Gastrocnemius medialis (tissue), 4 donors: ENCODE results near the gene SHROOM4. TPM values are rescaled to one million over a fixed set of nuclear protein-coding genes. Genes with fewer than 3 reads are reported as not detected.
A peak's percentile ranks its signal among the peaks of the same experiment; 100 is the strongest.

ENCODE experiments used
- ATAC-seq, 2 donors: fragments of 150-250 bp; one replicate each; pipeline ENCODE4 v1.9.1; 2016
- DNase-seq, 2 donors: peaks; one replicate each; pipeline ENCODE4 v3.0.0-alpha.2; 2019
- H3K27ac ChIP-seq, 4 donors: fragments of 200-600 bp; sonication (generic); 1 replicate in 1 of 4; 2 replicates in 3 of 4; pipeline ENCODE4 v1.5.1; 2016 to 2018; ENCODE audit warnings: mild to moderate bottlenecking in 2 of 4, moderate library complexity in 1 of 4
- H3K27me3 ChIP-seq, 3 donors: fragments of 200-600 bp; sonication (generic) in 2 of 3; 1 replicate in 1 of 3; 2 replicates in 2 of 3; pipeline versions ENCODE4 v1.5.1 to v1.6.0; 2016 to 2019; ENCODE audit warnings: mild to moderate bottlenecking in 1 of 3, moderate library complexity in 1 of 3
- H3K36me3 ChIP-seq, 2 donors: fragments of 200-600 bp; sonication (generic) in 1 of 2; one replicate each; pipeline ENCODE4 v1.5.1; 2017 to 2018
- H3K4me1 ChIP-seq, 2 donors: fragments of 200-600 bp; sonication (generic) in 1 of 2; one replicate each; pipeline ENCODE4 v1.5.1; 2016 to 2017; ENCODE audit warnings: mild to moderate bottlenecking in 2 of 2
- H3K4me3 ChIP-seq, 4 donors: fragments of 200-600 bp; sonication (generic) in 3 of 4; 1 replicate in 1 of 4; 2 replicates in 3 of 4; pipeline ENCODE4 v1.5.1; 2016 to 2019; ENCODE audit warnings: mild to moderate bottlenecking in 2 of 4
- H3K9me3 ChIP-seq, 3 donors: fragments of 200-600 bp; sonication (generic) in 2 of 3; 1 replicate in 1 of 3; 2 replicates in 2 of 3; pipeline ENCODE4 v1.5.1; 2016 to 2019
- CTCF ChIP-seq, 5 experiments: fragments of 450-650 bp in 3 of 5; fragments of 200-600 bp in 2 of 5; sonication (generic) in 2 of 5; IDR thresholded peaks in 4 of 5; conservative IDR thresholded peaks in 1 of 5; 1 replicate in 4 of 5; 2 replicates in 1 of 5; pipeline ENCODE4 v1.5.1; 2016 to 2019; ENCODE audit warnings: antibody characterized with exemption in 5 of 5, mild to moderate bottlenecking in 3 of 5, moderate library complexity in 3 of 5
- POLR2A ChIP-seq, 2 donors: fragments of 450-650 bp; IDR thresholded peaks; one replicate each; pipeline ENCODE4 v1.6.1; 2017; ENCODE audit warnings: antibody characterized with exemption in 2 of 2, mild to moderate bottlenecking in 2 of 2, moderate library complexity in 2 of 2
- in situ Hi-C, 4 donors: fragments of 200-750 bp; cut with MboI; loops; one replicate each; pipeline versions ENCODE4 v1.15.0 to v1.8.0; 2017; ENCODE audit warnings: low sequenced_read_pairs in 4 of 4
- intact Hi-C: fragments of 100-400 bp; cut with DNase I; formaldehyde crosslinking; loops from one replicate; pipeline ENCODE4 v1.15.1; 2023; ENCODE audit warnings: low total_unique reads
- total RNA-seq, 4 donors: library from RNA; depleted of rRNA; stranded (reverse); fragments of >200 nt; gene quantifications; one replicate each; pipeline versions ENCODE4 v1.1.0 to v1.2.3, GENCODE V29; 2016

SHROOM4 gene
- total RNA-seq, 4 donors from 2014 or later, result 3.8 to 6.1 (median 4.5) TPM

- no peaks in the 10 kb centered on the region for H3K4me1 ChIP-seq
- peak overlapping the region in 3 of 4 donors; percentile 13 to 46 (median 28) for H3K4me3 ChIP-seq
- no peaks in the 10 kb centered on the region for H3K27me3 ChIP-seq
- TF ChIP-seq CTCF (IDR thresholded peaks at IDR 0.05 in 4 of 5, conservative IDR thresholded peaks at IDR 0.05 in 1 of 5), result no peak
- no peak for TF ChIP-seq POLR2A (IDR thresholded peaks at IDR 0.05)
- in situ Hi-C loops, result no loop called here
- H3K27ac ChIP-seq, result peak overlapping the region in 3 of 4 donors; percentile 38 to 45 (median 45)
- H3K9me3 ChIP-seq, result no peaks in the 10 kb centered on the region
- ATAC-seq (peak; percentile 21 to 30), DNase-seq (no peak)
- H3K36me3 ChIP-seq, result no peaks in the 10 kb centered on the region
- intact Hi-C loops, result no loop called here
Observed at GRCh38 chrX:50643525-50644137, 170.4 kb downstream of the SHROOM4 start.

- in situ Hi-C loops, result no loop called here
- intact Hi-C loops, result no loop called here
- H3K4me3 ChIP-seq, result peak overlapping the region in 1 of 4 donors; percentile 46
- no peak for TF ChIP-seq POLR2A (IDR thresholded peaks at IDR 0.05)
- no peaks in the 10 kb centered on the region for H3K9me3 ChIP-seq
- no peaks in the 10 kb centered on the region for H3K4me1 ChIP-seq
- no peaks in the 10 kb centered on the region for H3K36me3 ChIP-seq
- ATAC-seq (no peak), DNase-seq (peak in 1 of 2 donors; percentile 11)
- H3K27me3 ChIP-seq, result no peaks in the 10 kb centered on the region
- H3K27ac ChIP-seq, result no peak overlapping the region
Observed at GRCh38 chrX:50638123-50638522, 175.9 kb downstream of the SHROOM4 start.

- no peaks in the 10 kb centered on the region for H3K27me3 ChIP-seq
- TF ChIP-seq POLR2A (IDR thresholded peaks at IDR 0.05), result no peak
- TF ChIP-seq CTCF (IDR thresholded peaks at IDR 0.05 in 4 of 5, conservative IDR thresholded peaks at IDR 0.05 in 1 of 5), result no peak
- in situ Hi-C loops (no loop called here), intact Hi-C loops (no loop called here)
- H3K4me3 ChIP-seq, result no peak overlapping the region
- ATAC-seq, result no peak
- DNase-seq, result no peak
- H3K36me3 ChIP-seq, result no peaks in the 10 kb centered on the region
- H3K9me3 ChIP-seq, result no peaks in the 10 kb centered on the region
- H3K4me1 ChIP-seq, result no peaks in the 10 kb centered on the region
- H3K27ac ChIP-seq, result no peak overlapping the region
Observed at GRCh38 chrX:50635817-50636365, 178.1 kb downstream of the SHROOM4 start.

- no peak for DNase-seq
- in situ Hi-C loops, result no loop called here
- Histone ChIP-seq H3K36me3 (no peaks in the 10 kb centered on the region), H3K27ac (no peak overlapping the region), H3K4me3 (no peak overlapping the region), H3K9me3 (no peaks in the 10 kb centered on the region), H3K27me3 (no peaks in the 10 kb centered on the region), H3K4me1 (no peaks in the 10 kb centered on the region)
- TF ChIP-seq POLR2A (IDR thresholded peaks at IDR 0.05) (no peak), CTCF (IDR thresholded peaks at IDR 0.05 in 4 of 5, conservative IDR thresholded peaks at IDR 0.05 in 1 of 5) (no peak)
- ATAC-seq, result no peak
- intact Hi-C loops, result no loop called here
Observed at GRCh38 chrX:50635162-50635561, 178.8 kb downstream of the SHROOM4 start.

GRCh38 chrX:50629774-50630173, 184.2 kb downstream of the SHROOM4 start:
- H3K4me1 ChIP-seq, result no peaks in the 10 kb centered on the region
- intact Hi-C loops (no loop called here), in situ Hi-C loops (no loop called here)
- H3K9me3 ChIP-seq, result no peaks in the 10 kb centered on the region
- no peak overlapping the region for H3K4me3 ChIP-seq
- TF ChIP-seq POLR2A (IDR thresholded peaks at IDR 0.05) (no peak), CTCF (IDR thresholded peaks at IDR 0.05 in 4 of 5, conservative IDR thresholded peaks at IDR 0.05 in 1 of 5) (no peak)
- H3K27me3 ChIP-seq, result no peaks in the 10 kb centered on the region
- no peaks in the 10 kb centered on the region for H3K36me3 ChIP-seq
- ATAC-seq (no peak), DNase-seq (no peak)
- no peak overlapping the region for H3K27ac ChIP-seq
